HUES6 (cell line): Measurements from ENCODE around the gene ESYT2.
"Not testable (repeated sequence)": the region's sequence is repeated elsewhere in the genome, so short reads cannot be mapped to it uniquely, and the experiment has no call there.

Source experiments
- H3K27ac ChIP-seq: 2 replicates; pipeline ENCODE4 v1.7.0; 2013; ENCODE audit warnings: low read depth, mild to moderate bottlenecking, low read length, inconsistent platforms
- H3K27me3 ChIP-seq: 2 replicates; pipeline ENCODE4 v1.6.1; 2013; ENCODE audit warnings: low read length; ENCODE audit not compliant: control insufficient read depth, insufficient read depth
- H3K36me3 ChIP-seq: 2 replicates; pipeline ENCODE4 v1.6.1; 2013; ENCODE audit warnings: low read length; ENCODE audit not compliant: control insufficient read depth, insufficient read depth
- H3K4me1 ChIP-seq: 2 replicates; pipeline ENCODE4 v1.6.1; 2013; ENCODE audit warnings: low read length; ENCODE audit not compliant: control insufficient read depth, insufficient read depth
- H3K4me3 ChIP-seq: 2 replicates; pipeline ENCODE4 v1.5.1; 2013; ENCODE audit warnings: low read depth, low read length
- H3K9ac ChIP-seq: one replicate; pipeline ENCODE4 v1.6.1; 2013; ENCODE audit warnings: mild to moderate bottlenecking, low read length
- H3K9me3 ChIP-seq: 2 replicates; pipeline ENCODE4 v1.6.1; 2013; ENCODE audit warnings: low read depth, low read length; ENCODE audit not compliant: control insufficient read depth, insufficient read depth

Gene ESYT2, protein sequence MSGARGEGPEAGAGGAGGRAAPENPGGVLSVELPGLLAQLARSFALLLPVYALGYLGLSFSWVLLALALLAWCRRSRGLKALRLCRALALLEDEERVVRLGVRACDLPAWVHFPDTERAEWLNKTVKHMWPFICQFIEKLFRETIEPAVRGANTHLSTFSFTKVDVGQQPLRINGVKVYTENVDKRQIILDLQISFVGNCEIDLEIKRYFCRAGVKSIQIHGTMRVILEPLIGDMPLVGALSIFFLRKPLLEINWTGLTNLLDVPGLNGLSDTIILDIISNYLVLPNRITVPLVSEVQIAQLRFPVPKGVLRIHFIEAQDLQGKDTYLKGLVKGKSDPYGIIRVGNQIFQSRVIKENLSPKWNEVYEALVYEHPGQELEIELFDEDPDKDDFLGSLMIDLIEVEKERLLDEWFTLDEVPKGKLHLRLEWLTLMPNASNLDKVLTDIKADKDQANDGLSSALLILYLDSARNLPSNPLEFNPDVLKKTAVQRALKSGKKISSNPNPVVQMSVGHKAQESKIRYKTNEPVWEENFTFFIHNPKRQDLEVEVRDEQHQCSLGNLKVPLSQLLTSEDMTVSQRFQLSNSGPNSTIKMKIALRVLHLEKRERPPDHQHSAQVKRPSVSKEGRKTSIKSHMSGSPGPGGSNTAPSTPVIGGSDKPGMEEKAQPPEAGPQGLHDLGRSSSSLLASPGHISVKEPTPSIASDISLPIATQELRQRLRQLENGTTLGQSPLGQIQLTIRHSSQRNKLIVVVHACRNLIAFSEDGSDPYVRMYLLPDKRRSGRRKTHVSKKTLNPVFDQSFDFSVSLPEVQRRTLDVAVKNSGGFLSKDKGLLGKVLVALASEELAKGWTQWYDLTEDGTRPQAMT

DNA sequence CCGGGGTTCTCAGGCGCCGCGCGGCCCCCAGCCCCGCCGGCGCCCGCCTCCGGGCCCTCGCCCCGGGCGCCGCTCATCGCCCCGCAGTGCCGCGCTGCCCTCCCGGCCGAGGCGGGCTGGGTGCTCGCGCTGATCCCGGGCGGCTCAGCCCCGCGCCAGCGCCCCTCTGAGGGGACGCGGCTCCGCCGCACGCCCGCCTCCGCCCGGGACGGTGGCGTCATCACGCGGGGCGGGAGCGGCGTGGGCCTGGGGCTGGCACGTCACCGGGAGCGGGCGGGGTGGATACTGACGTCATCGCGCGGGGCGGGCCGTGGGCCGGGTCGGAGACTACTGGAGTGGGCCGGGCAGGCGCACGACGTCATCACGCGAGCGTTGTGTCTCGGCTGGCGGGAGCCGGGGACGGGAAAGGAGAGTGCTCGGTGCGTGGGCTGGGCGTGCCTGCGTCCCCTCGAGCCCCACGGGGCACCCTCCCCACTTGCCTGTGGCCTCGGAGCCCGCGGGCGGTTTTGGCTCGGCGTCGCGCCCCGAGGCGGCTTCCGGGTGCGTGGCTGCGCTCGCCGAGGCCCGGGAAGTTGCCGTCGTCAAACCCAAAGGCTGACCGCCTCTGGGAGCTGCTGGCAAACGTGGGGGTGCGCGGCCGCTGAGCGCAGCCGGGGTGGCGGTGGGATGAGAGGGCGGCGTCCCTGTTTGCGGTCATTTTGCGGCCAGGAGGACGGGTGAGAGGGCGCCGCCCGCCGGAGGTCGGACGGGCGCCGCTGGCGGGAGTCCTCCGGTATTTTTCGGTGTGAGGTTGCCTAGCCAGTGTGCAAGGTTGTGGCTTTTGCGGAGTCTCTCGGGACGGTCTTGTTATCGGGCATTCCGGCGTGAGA, at the start of gene ESYT2:
Gene ESYT2 (minus strand): TSS at position 168 of the 869 bp plus-strand sequence. CDS start 91 bp downstream, at position 77.
- peaks cover 23% of the 10 kb centered on the region for H3K4me1 ChIP-seq
- no peaks in the 10 kb centered on the region for H3K9me3 ChIP-seq
- peak within 1 kb of the TSS; percentile 85 for H3K27ac ChIP-seq
- H3K36me3 ChIP-seq: 0 out of 2 replicates have a peak, but pooled peaks cover 2% of the 10 kb centered on the region
- peak within 1 kb of the TSS; percentile 83 for H3K9ac ChIP-seq
- H3K27me3 ChIP-seq: peaks cover 3% of the 10 kb centered on the region
- H3K4me3 ChIP-seq: peak within 1 kb of the TSS; percentile 98

GRCh38 chr7:158878151-158879079, 49.1 kb upstream of the ESYT2 start:
- H3K9ac ChIP-seq, H3K4me1 ChIP-seq, H3K27ac ChIP-seq, H3K9me3 ChIP-seq, H3K27me3 ChIP-seq, H3K4me3 ChIP-seq: not testable (repeated sequence)
- peaks cover 61% of the 10 kb centered on the region for H3K36me3 ChIP-seq

DNA sequence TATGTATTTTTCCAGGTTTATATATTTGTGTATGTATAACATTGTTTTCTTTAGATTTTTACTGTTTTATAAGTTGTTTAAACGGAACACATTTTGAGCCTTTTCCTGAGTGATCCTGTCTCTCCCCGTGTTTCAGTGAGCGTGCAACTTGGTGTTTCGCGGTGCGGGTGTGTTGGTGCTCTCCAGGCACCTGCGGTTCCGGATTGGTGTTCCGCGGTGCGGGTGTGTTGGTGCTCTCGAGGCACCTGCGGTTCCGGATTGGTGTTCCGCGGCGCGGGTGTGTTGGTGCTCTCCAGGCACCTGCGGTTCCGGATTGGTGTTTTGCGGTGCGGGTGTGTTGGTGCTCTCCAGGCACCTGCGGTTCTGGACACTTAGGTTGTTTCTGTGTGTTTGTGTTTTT, 47.7 kb upstream of the ESYT2 start:
- no peaks in the 10 kb centered on the region for H3K9me3 ChIP-seq
- no peak overlapping the region for H3K9ac ChIP-seq
- no peaks in the 10 kb centered on the region for H3K4me1 ChIP-seq
- H3K4me3 ChIP-seq: no peak overlapping the region
- H3K36me3 ChIP-seq: peaks cover 56% of the 10 kb centered on the region
- H3K27me3 ChIP-seq: no peaks in the 10 kb centered on the region
- no peak overlapping the region for H3K27ac ChIP-seq

DNA sequence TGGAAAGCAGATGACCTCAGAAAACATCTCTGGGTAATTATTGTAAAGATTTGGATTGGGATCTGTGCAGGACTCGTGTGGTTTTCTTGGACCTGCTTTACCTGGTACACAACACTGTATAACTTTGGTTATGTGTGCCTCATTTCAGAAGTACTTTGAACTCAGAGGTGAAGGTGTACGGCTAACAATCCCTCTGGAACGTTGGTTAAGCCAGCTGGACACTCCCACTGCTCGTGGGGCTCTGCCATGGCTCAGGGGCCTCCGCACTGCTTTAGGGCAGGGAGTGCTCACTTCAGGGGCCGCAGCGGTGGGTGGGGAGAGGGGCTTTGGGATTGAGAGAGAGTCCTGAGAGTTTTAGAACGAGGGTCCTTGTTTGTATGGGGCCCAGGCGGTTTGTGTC, 40.6 kb upstream of the ESYT2 start:
- no peak overlapping the region for H3K4me3 ChIP-seq
- no peak overlapping the region for H3K9ac ChIP-seq
- H3K27ac ChIP-seq: no peak overlapping the region
- H3K36me3 ChIP-seq: peaks cover 18% of the 10 kb centered on the region
- no peaks in the 10 kb centered on the region for H3K4me1 ChIP-seq
- H3K27me3 ChIP-seq: no peaks in the 10 kb centered on the region
- H3K9me3 ChIP-seq: no peaks in the 10 kb centered on the region

GRCh38 chr7:158868764-158869410, 39.6 kb upstream of the ESYT2 start:
- no peak overlapping the region for H3K27ac ChIP-seq
- peaks cover 11% of the 10 kb centered on the region for H3K36me3 ChIP-seq
- H3K4me3 ChIP-seq: no peak overlapping the region
- no peaks in the 10 kb centered on the region for H3K9me3 ChIP-seq
- 0 out of 2 replicates have a peak, but pooled peaks cover 4% of the 10 kb centered on the region for H3K4me1 ChIP-seq
- H3K27me3 ChIP-seq: no peaks in the 10 kb centered on the region
- H3K9ac ChIP-seq: no peak overlapping the region

DNA sequence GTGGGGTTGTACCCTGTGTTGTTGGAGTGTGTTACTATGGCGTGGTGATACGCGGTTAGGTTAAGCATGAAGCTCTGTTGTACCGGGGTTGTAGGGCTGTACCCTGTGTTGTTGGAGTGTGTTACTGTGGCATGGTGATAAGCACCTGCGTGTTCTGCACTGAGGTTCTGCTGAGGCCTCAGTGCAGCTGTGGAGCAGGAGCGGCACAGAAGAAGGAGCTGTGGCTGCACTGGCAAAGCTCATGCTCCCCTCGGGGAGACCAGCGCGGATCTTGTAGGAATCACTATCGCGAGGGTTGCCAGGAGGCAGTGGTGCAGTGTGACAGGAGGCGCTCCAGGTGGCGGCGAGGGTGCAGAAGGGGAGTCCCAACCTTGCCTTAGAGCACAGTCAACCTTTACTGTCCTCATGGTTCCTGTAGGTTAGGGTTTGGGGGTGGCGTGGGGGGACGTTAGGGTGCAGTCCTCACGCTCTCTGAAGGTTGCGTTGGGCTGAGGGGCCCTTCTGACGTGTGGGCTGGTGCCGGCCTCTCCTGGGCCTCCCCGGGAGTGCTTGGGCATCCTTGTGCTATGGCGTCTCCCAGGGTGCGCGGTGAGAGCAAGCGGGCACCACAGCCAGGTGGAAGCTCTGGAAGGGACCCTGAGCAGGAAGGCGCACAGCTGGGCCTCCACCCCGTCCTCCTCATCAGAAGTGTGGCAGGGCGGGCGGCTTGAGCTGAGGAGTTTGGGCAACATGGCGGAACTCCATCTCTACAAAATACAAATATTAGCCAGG, 38.1 kb upstream of the ESYT2 start:
- Histone ChIP-seq H3K4me3 (no peak overlapping the region), H3K4me1 (0 out of 2 replicates have a peak, but pooled peaks cover 4% of the 10 kb centered on the region), H3K9ac (no peak overlapping the region), H3K27me3 (no peaks in the 10 kb centered on the region), H3K36me3 (peaks cover 11% of the 10 kb centered on the region), H3K27ac (no peak overlapping the region), H3K9me3 (no peaks in the 10 kb centered on the region)

DNA sequence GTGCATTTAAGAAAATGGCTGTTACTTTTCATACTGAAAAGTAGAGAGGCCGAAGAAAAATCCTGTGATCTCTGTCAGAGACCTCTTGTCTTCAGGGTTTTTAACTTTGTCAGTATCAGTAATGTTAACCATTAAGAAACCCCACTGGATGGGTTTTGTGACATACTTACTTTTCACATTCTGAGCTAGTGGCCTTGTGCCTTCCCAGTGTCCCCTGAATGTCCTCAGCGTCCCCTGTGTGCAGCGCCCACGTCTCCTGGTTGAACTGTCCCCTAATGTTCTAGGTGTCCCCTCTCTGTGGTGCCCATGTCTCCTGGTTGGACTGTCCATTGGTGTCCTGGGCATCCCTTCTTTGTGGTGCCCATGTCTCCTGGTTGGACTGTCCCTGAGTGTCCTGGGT, 36.7 kb upstream of the ESYT2 start:
- Histone ChIP-seq H3K4me3 (no peak overlapping the region), H3K27ac (no peak overlapping the region), H3K36me3 (peaks cover 4% of the 10 kb centered on the region), H3K4me1 (peaks cover 11% of the 10 kb centered on the region), H3K27me3 (no peaks in the 10 kb centered on the region), H3K9ac (no peak overlapping the region), H3K9me3 (no peaks in the 10 kb centered on the region)

- peaks cover 16% of the 10 kb centered on the region for H3K4me1 ChIP-seq
These were observed 36.2 kb upstream of the ESYT2 start for GRCh38 chr7:158865462-158865922.

GRCh38 chr7:158864833-158865232, 35.5 kb upstream of the ESYT2 start:
- Histone ChIP-seq H3K9me3 (no peaks in the 10 kb centered on the region), H3K4me1 (peaks cover 21% of the 10 kb centered on the region), H3K36me3 (no peaks in the 10 kb centered on the region), H3K27me3 (no peaks in the 10 kb centered on the region), H3K4me3 (no peak overlapping the region), H3K27ac (no peak overlapping the region), H3K9ac (no peak overlapping the region)

More at GRCh38 chr7:158865462-158865922, 36.2 kb upstream of the ESYT2 start:
- H3K9me3 ChIP-seq: no peaks in the 10 kb centered on the region
- H3K27me3 ChIP-seq: no peaks in the 10 kb centered on the region
- H3K36me3 ChIP-seq: no peaks in the 10 kb centered on the region
- H3K4me3 ChIP-seq: no peak overlapping the region
- H3K9ac ChIP-seq: no peak overlapping the region
- no peak overlapping the region for H3K27ac ChIP-seq
